Activated CD8-positive, alpha-beta T cell treated with anti-CD3 and anti-CD28 coated beads for 36 hours (primary cell): Measurements from ENCODE around the gene BORCS5. TPM values are rescaled to one million over a fixed set of nuclear protein-coding genes. Genes with fewer than 3 reads are reported as not detected.
"Not testable (repeated sequence)": the region's sequence is repeated elsewhere in the genome, so short reads cannot be mapped to it uniquely, and the experiment has no call there.

Experiments
- ATAC-seq: fragments of 200-7000 bp; cut with Tn5 transposase; one replicate; pipeline ENCODE4 v1.10.0; 2021; ENCODE audit warnings: mild to moderate bottlenecking, moderate library complexity
- CTCF ChIA-PET: fragments of 350-600 bp; sonication (Branson Sonifier 250); formaldehyde crosslinking; loops from one replicate; lab custom pipeline; 2021; ENCODE audit warnings: antibody characterized with exemption; lab: Charles Lee
- POLR2A ChIA-PET: fragments of 350-600 bp; sonication (Branson Sonifier 250); formaldehyde crosslinking; loops from one replicate; lab custom pipeline; 2021; ENCODE audit warnings: antibody characterized with exemption; lab: Charles Lee
- DNase-seq: peaks from one replicate; pipeline ENCODE4 v3.0.0-alpha.2; 2020
- H3K27ac Mint-ChIP-seq: one replicate; pipeline ENCODE4 v1.8.0; 2021; ENCODE audit warnings: mild to moderate bottlenecking, mixed read lengths
- H3K27me3 Mint-ChIP-seq: one replicate; pipeline ENCODE4 v1.8.0; 2021; ENCODE audit warnings: mixed read lengths
- H3K36me3 Mint-ChIP-seq: one replicate; pipeline ENCODE4 v1.8.0; 2021; ENCODE audit warnings: low read depth, mixed read lengths
- H3K4me1 Mint-ChIP-seq: one replicate; pipeline ENCODE4 v1.8.0; 2021; ENCODE audit warnings: low read depth, mixed read lengths
- H3K4me3 Mint-ChIP-seq: one replicate; pipeline ENCODE4 v1.8.0; 2021; ENCODE audit warnings: mild to moderate bottlenecking, moderate library complexity, mixed read lengths
- H3K9me3 Mint-ChIP-seq: one replicate; pipeline ENCODE4 v1.8.0; 2021; ENCODE audit warnings: mixed read lengths
- intact Hi-C: fragments of 100-400 bp; cut with micrococcal nuclease; formaldehyde crosslinking; loops from one replicate; pipeline ENCODE4 v1.10.0; 2022
- total RNA-seq, 2 experiments: library from RNA; stranded (reverse); gene quantifications; one replicate each; pipeline ENCODE4 v1.2.3, GENCODE V29; 2021
- TF ChIP-seq, protein P1 (sequence below): fragments of 200-600 bp; IDR thresholded peaks from one replicate; pipeline ENCODE4 v1.8.0; 2022; ENCODE audit warnings: antibody characterized with exemption, mild to moderate bottlenecking

The BORCS5 gene
- total RNA-seq, 2 experiments from 2014 or later, result 31.5 to 32.9 TPM

DNA sequence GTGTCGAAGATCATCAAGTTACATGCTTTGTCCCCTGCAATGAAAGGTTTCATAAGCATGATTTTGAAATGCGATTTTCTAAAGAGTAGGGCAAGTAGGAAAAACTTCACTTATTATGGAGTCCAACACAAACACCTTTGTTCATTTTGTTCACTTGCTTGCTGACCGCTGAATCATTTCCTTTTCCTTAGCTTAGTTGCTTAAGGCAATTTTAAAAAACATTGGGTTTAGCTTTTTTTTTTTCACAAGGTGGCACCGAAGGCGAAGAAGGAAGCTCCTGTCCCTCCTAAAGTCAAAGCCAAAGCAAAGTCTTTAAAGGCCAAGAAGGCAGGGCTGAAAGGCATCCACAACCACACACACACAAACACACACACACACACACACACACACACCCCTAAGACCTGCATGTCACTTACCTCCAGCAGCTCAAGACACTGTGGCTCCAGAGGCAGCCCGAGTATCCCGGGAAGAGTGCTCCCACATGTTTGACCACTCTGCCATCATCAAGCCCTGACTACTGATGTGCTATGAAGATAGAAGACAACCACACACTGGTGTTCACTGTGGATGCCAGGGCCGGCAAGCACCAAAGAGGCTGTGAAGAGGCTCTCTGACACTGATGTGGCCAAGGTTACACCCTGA is 18.2 kb upstream of the BORCS5 start:
- Mint-ChIP-seq H3K36me3 (no peaks in the 10 kb centered on the region), H3K27me3 (no peaks in the 10 kb centered on the region), H3K9me3 (no peaks in the 10 kb centered on the region), H3K4me1 (peaks cover 18% of the 10 kb centered on the region), H3K4me3 (no peak overlapping the region), H3K27ac (no peak overlapping the region)
- no peak for ATAC-seq
- CTCF ChIA-PET, result interaction anchor here (0.6 to 1.2 kb wide), 5 partner anchors 11 to 305 kb away, joined by 3 to 4 read pairs (median 3); partner anchors contain the start of gene MANSC1
- TF ChIP-seq, protein P1, sequence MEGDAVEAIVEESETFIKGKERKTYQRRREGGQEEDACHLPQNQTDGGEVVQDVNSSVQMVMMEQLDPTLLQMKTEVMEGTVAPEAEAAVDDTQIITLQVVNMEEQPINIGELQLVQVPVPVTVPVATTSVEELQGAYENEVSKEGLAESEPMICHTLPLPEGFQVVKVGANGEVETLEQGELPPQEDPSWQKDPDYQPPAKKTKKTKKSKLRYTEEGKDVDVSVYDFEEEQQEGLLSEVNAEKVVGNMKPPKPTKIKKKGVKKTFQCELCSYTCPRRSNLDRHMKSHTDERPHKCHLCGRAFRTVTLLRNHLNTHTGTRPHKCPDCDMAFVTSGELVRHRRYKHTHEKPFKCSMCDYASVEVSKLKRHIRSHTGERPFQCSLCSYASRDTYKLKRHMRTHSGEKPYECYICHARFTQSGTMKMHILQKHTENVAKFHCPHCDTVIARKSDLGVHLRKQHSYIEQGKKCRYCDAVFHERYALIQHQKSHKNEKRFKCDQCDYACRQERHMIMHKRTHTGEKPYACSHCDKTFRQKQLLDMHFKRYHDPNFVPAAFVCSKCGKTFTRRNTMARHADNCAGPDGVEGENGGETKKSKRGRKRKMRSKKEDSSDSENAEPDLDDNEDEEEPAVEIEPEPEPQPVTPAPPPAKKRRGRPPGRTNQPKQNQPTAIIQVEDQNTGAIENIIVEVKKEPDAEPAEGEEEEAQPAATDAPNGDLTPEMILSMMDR, result no peak
- intact Hi-C loops, result loop anchor here (10.0 kb wide), 1 partner anchor 764 kb away; no protein-coding TSS in a partner anchor
- no peak for DNase-seq
- POLR2A ChIA-PET, result interaction anchor here (0.6 to 1.3 kb wide), 2 partner anchors 266 to 317 kb away, joined by 3 to 4 read pairs; no protein-coding TSS in a partner anchor

DNA sequence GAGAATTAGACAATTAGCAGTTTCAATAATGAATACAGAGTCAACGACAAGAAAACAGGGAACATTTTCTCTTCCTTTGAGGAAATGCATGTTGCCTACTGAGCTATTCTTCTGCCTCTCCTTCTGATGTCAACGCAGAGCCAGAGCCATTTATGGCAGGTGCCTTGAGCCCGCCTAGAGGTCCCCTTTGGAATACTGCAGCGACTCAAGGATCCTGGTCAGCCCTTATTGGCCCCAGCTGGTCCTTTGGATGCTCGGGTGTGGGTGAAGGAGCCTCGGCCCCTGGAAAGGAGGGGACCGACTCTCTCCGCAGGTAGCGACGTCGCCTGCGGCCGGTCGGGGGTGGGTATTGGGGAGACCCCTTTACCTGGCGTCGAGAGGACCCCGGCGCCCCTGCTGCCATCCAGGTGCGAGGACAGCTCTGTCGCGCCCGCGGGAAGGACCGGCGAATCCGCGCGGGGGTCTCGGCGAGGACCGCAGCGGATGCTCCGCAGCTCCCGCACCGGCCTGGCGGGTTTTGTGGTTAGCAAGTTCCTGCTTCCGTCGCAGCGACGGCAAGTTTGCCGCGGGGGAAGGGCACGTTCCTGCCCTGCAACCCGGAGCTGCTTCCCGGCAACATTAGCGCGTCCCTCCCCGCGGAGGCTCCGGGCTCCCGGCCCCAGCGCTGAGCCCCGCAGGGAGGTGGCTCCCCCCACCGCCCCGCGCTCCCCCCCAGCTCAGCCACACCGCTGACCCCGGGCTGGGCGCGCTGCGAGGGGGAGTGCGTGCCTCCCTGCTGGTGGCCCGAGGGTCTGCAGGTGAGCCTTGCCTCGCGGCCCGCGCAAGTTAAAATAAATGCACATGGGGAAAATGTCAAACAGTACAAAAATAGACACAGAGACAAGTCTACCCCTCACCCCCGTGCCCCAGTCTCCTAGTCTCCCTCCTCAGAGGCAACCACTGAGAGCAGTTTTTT is 6.9 kb upstream of the BORCS5 start, which contains the start of gene MANSC1:
TSS of gene MANSC1 (minus strand) at position 532 of the 955 bp plus-strand sequence. CDS start 6,928 bp downstream, outside the sequence.
- ChIA-PET CTCF (interaction anchor here (0.9 to 9.2 kb wide), 10 partner anchors 9 to 387 kb away, joined by 3 to 82 read pairs (median 4); no protein-coding TSS in a partner anchor), POLR2A (interaction anchor here (0.5 to 1.2 kb wide), 2 partner anchors 35 to 84 kb away, joined by 3 read pairs; no protein-coding TSS in a partner anchor)
- Mint-ChIP-seq H3K4me3 (peak within 1 kb of the TSS; percentile 68), H3K27me3 (no peaks in the 10 kb centered on the region), H3K9me3 (no peaks in the 10 kb centered on the region), H3K4me1 (peaks cover 17% of the 10 kb centered on the region), H3K27ac (peak within 1 kb of the TSS; percentile 56), H3K36me3 (no peaks in the 10 kb centered on the region)
- intact Hi-C loops, result no loop called here
- peak; percentile 54 for DNase-seq
- ATAC-seq, result peak; percentile 91
- TF ChIP-seq, protein P1, result peak; percentile 86

DNA sequence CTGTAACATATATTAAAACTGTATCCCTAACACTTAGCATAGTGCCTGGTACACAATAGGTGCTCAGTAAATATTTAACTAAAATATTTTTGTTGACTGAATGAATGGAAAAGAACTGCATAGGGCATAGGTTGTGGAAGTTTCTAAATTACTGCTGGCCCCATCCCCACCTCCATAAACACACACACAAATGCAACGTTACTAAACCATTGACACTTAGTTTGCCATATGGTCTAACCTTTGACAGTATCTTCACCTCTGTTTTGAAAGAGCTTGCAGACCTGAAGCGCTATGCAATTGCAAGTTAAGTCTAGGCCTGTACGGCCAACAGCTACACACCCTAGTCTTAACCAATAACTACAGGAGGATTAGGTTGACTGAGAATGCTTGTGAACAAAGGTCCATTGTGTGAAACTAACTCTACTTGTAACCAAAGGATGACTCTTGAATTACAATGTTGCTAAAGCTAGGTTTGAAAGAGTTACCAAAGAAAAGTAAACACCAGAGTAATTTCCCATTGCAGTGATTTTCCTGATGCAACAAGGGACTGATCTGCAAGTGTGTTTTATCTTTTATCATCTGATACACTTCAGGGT is 5.9 kb upstream of the BORCS5 start:
- H3K9me3 Mint-ChIP-seq, result no peaks in the 10 kb centered on the region
- ATAC-seq, result peak; percentile 8
- peak overlapping the region; percentile 68 for H3K4me3 Mint-ChIP-seq
- CTCF ChIA-PET, result interaction anchor here (1.0 to 2.2 kb wide), 4 partner anchors 12 to 130 kb away, joined by 3 to 8 read pairs (median 4); no protein-coding TSS in a partner anchor
- H3K27me3 Mint-ChIP-seq, result no peaks in the 10 kb centered on the region
- H3K27ac Mint-ChIP-seq, result no peak overlapping the region
- POLR2A ChIA-PET, result interaction anchor here (0.6 kb wide), 1 partner anchor 320 kb away, joined by 3 read pairs; no protein-coding TSS in a partner anchor
- H3K36me3 Mint-ChIP-seq, result no peaks in the 10 kb centered on the region
- peaks cover 21% of the 10 kb centered on the region for H3K4me1 Mint-ChIP-seq
- TF ChIP-seq, protein P1, result no peak
- no peak for DNase-seq
- intact Hi-C loops, result no loop called here

DNA sequence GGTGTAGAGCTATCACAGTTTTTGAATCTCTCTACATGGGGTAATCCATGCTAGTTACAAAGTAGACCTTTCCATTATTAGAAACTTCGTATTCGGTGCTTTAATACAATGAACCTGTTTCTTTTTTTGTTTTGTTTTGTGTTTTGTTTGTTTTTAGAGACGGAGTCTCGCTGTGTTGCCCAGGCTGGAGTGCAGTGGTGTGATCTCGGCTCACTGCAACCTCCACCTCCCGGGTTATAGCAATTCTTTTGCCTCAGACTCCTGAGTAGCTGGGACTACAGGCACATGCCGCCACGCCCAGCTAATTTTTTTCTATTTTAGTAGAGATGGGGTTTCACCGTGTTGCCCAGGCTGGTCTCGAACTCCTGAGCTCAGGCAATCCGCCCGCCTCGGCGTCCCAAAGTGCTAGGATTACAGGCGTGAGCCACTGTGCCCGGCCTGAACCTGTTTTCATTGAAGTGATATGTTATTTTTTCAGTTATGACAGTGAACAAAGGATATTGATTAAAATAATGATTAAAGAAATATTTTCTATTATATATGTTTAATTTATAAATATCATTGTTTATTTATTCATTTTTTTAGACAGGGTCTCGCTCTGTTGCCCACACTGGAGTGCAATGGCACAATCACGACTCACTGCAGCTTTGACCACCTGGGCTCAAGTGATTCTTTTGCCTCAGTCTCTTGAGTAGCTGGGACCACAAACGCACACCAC is 5.3 kb upstream of the BORCS5 start:
- intact Hi-C loops, H3K27me3 Mint-ChIP-seq, H3K9me3 Mint-ChIP-seq, H3K36me3 Mint-ChIP-seq, DNase-seq, H3K4me3 Mint-ChIP-seq, ATAC-seq, H3K27ac Mint-ChIP-seq: not testable (repeated sequence)
- peaks cover 23% of the 10 kb centered on the region for H3K4me1 Mint-ChIP-seq
- CTCF ChIA-PET, result interaction anchor here (1.0 to 2.2 kb wide), 4 partner anchors 13 to 130 kb away, joined by 3 to 8 read pairs (median 4); no protein-coding TSS in a partner anchor
- POLR2A ChIA-PET, result interaction anchor here (0.6 kb wide), 1 partner anchor 320 kb away, joined by 3 read pairs; no protein-coding TSS in a partner anchor
